T-helper 2 cell (primary cell): Measurements from ENCODE around the gene EIF4E1B.

Experiments used
- DNase-seq, 5 experiments: peaks; one replicate each; pipeline versions ENCODE4 v3.0.0 to v3.0.0-alpha.2; 2012 to 2022

EIF4E1B gene

GRCh38 chr5:176647843-176648473 is 17.5 kb downstream of the EIF4E1B start:
- DNase-seq, result no peak

DNA sequence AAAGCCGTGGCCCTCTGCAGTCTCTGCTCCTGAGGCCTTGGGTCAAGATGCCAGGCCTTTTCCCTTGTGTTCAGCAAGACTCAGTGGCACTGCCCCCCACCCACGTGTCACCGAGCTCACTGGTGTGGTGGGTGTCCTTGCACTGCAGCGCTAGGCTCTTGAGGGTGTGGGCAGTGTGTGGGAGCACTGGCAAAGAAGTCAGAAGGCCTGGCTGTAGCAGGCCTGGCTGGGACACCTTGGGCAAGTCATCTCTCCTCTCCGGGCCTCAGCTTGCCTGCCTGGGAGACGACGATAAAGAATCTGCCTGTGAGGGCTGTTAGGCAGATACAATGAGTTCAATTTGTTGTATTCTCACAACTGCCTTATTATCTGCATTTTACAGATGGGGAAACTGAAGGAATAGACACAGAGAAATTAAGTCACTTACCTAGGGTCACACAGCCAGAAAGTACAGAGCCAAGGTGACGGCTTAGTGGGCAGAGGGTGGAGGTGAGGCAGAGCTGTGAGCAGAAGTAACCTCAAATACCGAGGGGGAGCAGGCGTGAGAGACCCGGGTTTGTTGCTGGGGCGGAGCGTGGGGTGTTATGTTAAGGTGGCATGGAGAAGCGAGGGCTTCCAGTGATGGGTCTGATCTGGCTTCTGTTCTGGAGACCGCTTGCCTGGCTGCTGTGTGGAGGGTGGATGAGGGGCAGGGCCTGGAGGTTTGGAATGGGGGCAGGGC is 18.2 kb downstream of the EIF4E1B start:
- DNase-seq, result peak in 1 of 5 experiments; percentile 55

- DNase-seq, result no peak
Observed at GRCh38 chr5:176650354-176650884, 19.9 kb downstream of the EIF4E1B start.

- no peak for DNase-seq
Observed at GRCh38 chr5:176651472-176651980, 21.1 kb downstream of the EIF4E1B start.

- DNase-seq, result no peak
Observed at GRCh38 chr5:176652136-176652535, 21.7 kb downstream of the EIF4E1B start.

- peak in 3 of 5 experiments; percentile 55 to 70 (median 64) for DNase-seq
Observed at GRCh38 chr5:176653401-176654385, 23.2 kb downstream of the EIF4E1B start.

DNA sequence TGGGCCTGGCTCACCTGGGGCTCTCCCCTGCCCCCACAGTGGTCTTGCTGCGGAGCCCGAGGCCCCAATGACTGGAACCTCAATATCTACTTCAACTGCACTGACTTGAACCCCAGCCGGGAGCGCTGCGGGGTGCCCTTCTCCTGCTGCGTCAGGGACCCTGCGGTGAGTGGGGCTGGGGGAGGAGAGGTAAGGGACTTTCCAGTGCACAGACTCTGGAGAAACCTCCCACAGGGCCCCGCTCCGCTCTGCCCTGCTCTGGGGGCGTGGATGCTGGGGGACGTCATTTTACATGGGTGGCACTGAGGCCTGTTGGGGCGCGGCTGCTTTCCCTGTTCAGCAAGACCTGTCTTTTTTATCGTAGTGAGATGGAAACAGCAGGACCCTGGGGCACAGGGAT is 24.4 kb downstream of the EIF4E1B start:
- no peak for DNase-seq

DNA sequence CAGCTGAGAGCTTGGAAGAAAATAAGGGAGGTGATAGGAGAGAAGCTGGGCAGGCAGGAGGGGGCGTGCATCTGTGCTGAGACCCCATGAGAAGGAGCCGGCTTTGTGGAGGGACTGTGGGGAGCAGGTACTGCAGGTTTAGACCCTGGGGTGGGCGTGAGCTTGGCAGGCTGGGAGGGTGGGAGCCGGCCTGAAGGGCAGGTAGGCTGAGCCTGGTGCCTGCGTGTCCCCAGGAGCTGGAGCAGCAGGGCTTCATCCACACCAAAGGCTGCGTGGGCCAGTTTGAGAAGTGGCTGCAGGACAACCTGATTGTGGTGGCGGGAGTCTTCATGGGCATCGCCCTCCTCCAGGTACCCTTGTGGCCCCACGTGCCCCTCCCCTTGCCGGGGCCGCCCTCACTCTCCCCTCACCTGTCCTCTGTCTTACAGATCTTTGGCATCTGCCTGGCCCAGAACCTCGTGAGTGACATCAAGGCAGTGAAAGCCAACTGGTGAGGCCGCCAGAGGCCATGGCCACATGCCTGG is 26.1 kb downstream of the EIF4E1B start:
- no peak for DNase-seq

DNA sequence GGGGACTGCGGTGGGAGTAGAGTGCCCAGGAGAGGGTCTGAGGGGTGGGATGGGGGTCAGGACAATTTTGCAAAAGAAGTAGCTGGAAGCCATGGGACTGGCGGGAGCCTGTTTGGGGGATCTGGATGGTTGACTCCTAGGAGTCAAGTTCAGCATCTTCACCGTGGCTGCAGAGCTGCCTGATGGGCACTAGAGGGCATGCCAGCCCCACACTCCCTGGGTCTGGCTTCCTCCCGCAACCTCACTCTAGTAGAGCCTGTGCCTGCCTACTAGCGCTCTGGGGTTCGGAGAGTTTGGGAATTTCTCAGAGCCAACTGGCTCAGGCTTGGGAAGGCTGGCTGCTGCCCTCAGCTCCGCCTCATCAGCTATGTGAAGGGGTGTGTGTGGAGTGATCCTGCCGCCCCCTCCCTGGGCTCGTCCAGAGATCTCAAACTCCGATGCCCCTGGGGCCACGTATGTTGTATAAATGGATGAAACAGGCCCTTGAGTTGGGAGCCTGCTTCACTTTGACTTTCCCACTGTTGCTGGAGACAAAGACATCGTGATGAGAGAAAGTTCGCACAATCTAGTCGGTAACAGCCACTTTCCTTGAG is 27.6 kb downstream of the EIF4E1B start:
- DNase-seq, result peak in 4 of 5 experiments; percentile 39 to 76 (median 46)

DNA sequence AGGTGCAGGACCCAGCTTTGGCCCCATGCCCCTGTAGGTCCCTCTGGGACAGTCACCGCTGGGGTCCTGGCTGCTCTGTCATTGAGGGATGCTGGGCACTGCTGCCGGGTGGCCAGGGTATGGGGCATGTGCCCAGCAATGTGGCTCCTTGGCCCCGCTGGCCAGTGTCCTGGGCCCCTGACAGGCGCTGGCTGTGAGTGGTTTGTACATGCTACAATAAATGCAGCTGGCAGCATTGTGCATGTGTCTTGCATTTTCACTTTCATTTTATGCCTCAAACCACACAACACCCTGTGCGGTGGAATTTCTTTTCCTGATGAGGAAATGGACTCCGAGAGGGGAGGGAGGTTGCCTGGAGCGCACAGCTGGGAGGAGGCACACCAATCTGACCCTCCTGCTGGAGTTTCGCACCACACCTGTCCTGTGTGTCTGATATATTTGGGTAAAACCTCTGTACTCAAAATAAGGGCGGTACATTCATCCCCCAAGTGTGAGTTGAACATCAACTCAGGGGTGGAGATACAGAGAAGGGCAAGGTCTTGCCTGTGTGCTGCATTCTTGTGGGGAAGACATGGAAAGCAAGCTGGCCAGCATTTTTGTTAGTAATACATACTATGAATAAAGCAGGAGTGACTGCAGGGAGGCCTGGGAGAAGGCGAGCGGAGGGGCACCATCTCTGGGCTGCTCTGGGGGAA is 28.5 kb downstream of the EIF4E1B start:
- peak in 2 of 5 experiments; percentile 45 to 65 for DNase-seq

- no peak for DNase-seq
Observed at GRCh38 chr5:176659512-176659839, 29.0 kb downstream of the EIF4E1B start.

DNA sequence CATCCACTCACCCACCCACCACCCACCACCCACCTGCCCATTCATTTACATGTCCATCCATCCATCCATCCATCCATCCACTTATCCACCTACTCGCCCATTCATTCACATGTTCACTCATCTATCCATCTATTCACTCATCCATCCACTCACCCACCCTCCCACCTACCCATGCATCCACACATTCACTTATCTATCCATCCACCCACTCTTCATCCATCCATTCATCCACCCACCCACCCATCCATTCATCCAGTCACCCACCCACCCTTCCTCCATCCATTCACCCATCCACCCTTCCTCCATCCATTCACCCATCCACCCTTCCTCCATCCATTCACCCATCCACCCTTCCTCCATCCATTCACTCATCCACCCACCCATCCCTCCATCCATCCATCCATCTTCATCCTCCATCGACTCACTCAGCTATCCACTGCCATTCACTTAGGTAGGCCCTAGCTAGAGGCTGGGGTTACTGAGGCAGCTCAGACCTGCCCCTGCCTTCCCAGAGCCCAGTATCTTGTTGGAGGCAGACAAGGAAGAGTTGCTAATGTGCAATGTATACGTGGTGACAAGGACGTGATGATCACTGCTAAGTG is 29.5 kb downstream of the EIF4E1B start:
- DNase-seq, result no peak

- DNase-seq, result peak in 1 of 5 experiments; percentile 44
Observed at GRCh38 chr5:176660530-176660859, 30.0 kb downstream of the EIF4E1B start.

- DNase-seq, result peak; percentile 54 to 73 (median 67)
Observed at GRCh38 chr5:176660860-176661641, 30.6 kb downstream of the EIF4E1B start.

GRCh38 chr5:176661676-176662075 is 31.2 kb downstream of the EIF4E1B start:
- no peak for DNase-seq

DNA sequence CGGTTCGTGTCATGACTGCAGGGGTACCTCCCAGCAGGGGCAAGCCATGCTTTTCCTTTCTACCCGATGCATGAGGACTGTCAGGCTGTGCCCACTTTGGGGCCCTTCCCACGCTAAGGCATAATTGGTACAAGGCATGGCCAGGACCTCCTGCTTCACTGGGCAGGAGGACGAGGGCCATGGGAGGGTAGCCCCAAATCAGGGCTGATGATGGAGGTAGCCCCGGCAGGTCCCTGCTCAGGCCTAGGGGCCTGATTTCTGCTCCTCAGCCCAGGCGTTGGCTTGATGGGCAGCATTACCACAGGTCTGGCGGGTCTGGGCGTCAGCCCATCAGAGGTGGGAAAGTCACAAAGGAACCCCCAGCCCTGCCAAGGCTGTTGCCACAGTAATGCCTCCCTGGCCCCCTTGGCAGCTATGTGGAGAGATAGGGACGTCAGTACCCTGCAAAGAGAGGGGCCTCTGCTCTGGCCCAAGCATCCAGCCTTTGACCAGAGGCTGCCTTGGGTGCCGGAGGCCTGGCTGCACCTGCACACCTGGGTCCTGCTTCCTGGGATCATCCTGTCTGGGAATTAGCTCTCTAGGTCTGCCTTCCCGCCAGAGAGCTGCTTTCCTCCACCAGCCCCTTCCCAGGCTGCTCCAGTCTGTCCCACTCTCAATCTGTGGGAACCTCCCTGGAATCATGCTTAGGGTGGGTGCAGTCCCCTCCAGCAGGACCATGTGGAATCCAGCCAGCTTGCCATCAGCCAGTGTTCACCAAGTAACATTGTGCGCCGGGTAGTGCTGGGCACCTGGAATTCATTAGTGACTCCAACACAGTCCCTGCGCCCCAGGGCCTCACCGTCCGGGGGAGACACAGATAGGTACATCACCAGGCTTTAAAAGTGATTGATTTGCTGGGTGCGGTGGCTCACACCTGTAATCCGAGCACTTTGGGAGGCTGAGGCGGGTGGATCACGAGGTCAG is 32.2 kb downstream of the EIF4E1B start:
- DNase-seq, result no peak

DNA sequence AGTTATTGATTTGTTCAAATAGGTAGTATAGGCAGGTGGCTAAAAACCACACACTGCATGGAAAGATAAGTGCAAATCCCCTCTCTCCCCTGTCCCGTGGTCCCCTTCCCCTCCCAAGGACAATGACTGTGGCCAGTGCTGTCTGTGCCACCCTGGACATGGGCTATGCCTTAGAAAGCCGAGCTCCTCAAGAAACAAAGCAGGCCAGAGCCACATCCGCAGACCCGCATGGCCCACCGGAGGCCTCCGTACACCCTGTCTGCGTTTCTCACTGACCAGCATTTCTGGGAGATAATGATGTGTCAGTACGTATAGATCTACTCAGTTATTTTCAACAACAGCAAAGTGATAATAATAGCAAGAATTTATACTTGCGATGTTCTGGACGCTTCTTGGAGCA is 33.1 kb downstream of the EIF4E1B start:
- no peak for DNase-seq

DNA sequence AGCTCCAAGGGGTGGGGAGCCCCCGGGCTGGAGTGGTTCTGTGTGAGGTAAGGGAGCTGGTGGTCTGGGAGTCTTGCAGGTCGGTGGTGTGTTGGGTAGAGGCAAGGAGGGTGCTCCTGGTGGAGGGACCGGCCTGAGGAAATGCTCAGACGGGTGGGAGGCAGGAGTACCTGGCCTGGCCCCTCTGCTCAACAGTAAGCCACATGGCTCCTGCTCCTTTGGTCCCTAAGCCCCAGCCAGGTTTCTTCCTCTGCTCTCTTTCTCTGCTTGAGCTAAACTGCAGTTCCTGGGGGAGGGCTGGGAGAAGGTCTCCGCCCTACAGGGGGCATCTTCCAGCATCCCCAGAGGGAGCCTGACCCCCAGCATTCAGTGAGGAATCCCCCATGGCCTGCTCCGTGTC is 34.0 kb downstream of the EIF4E1B start:
- DNase-seq, result no peak

DNA sequence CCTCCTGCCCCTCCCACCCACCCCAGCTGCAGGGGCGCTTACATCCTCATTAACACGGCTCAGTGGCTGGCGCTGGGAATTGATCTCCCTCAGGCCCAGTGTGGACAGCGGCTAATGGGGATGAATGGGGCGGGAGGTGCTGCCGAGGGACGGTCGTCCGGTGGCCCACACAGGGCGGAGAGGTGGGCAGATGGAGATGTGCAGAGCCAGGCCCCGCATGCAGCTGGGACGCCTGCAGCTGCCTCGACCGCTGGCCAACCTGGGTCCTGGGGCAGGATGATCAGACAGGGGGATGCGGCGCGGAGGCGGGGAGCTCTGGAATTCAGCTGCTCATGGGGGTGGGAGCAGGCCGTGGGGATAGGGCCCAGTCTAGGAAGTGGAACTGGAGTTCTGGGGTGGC is 34.4 kb downstream of the EIF4E1B start:
- no peak for DNase-seq
